Liver (tissue), 3 donors: ENCODE measurements around the gene TTC39C.

Experiments used
- ATF3 ChIP-seq: IDR thresholded peaks from 2 replicates; pipeline ENCODE4 v1.6.1; 2016; ENCODE audit warnings: antibody characterized with exemption
- CTCF ChIP-seq: fragments of 150-350 bp; IDR thresholded peaks from 2 replicates; pipeline ENCODE4 v1.5.1; 2017; ENCODE audit warnings: improper control_type of control experiment, low read depth, low read length; ENCODE audit not compliant: missing input control
- FOXA1 ChIP-seq: IDR thresholded peaks from 2 replicates; pipeline ENCODE4 v1.6.1; 2016; ENCODE audit warnings: antibody characterized with exemption
- GABPA ChIP-seq, 2 donors: IDR thresholded peaks in 1 of 2; conservative IDR thresholded peaks in 1 of 2; 2 replicates each; pipeline ENCODE4 v1.6.1; 2016; ENCODE audit warnings: antibody characterized with exemption in 2 of 2, mild to moderate bottlenecking in 1 of 2, moderate library complexity in 1 of 2
- JUND ChIP-seq, 2 donors: IDR thresholded peaks; 2 replicates each; pipeline ENCODE4 v1.6.1; 2016; ENCODE audit warnings: antibody characterized with exemption in 2 of 2
- RAD21 ChIP-seq, 2 donors: IDR thresholded peaks; 2 replicates each; pipeline ENCODE4 v1.6.1; 2016; ENCODE audit warnings: antibody characterized with exemption in 2 of 2, mild to moderate bottlenecking in 2 of 2
- REST ChIP-seq: IDR thresholded peaks from 2 replicates; pipeline ENCODE4 v1.6.1; 2016; ENCODE audit warnings: antibody characterized with exemption, mild to moderate bottlenecking
- SP1 ChIP-seq: IDR thresholded peaks from 2 replicates; pipeline ENCODE4 v1.6.1; 2018; ENCODE audit warnings: antibody characterized with exemption, mild to moderate bottlenecking
- TAF1 ChIP-seq: conservative IDR thresholded peaks from 2 replicates; pipeline ENCODE4 v1.6.1; 2016; ENCODE audit warnings: antibody characterized with exemption, mild to moderate bottlenecking
- ZBTB33 ChIP-seq: IDR thresholded peaks from 2 replicates; pipeline ENCODE4 v1.6.1; 2016; ENCODE audit warnings: antibody characterized with exemption
- donor health status: healthy.
- donor health status: healthy.

GRCh38 chr18:24003903-24004640 lies 10.5 kb upstream of the TTC39C start:
- TF ChIP-seq CTCF (no peak), REST (no peak), SP1 (no peak), GABPA (IDR thresholded peaks at IDR 0.05 in 1 of 2, conservative IDR thresholded peaks at IDR 0.05 in 1 of 2) (no peak), FOXA1 (no peak), ZBTB33 (no peak), RAD21 (IDR thresholded peaks at IDR 0.05) (no peak), TAF1 (no peak), JUND (IDR thresholded peaks at IDR 0.05) (no peak), ATF3 (no peak)
